Heart left ventricle (tissue), 16 donors: ENCODE data around the gene SPPL2C. TPM values are rescaled to one million over a fixed set of nuclear protein-coding genes. Genes with fewer than 3 reads are reported as not detected.

Experiments
- ATAC-seq, 4 donors: fragments of 200-7000 bp; cut with Tn5 transposase; one replicate each; pipeline ENCODE4 v1.9.1; 2020 to 2022; ENCODE audit warnings: moderate library complexity in 4 of 4, mild to moderate bottlenecking in 3 of 4, moderate number of reproducible peaks in 1 of 4
- DNase-seq, 5 donors: peaks; one replicate each; pipeline ENCODE4 v3.0.0-alpha.2; 2020
- H3K27ac ChIP-seq, 12 donors: fragments of 200-600 bp; sonication (generic) in 4 of 12; one replicate each; pipeline versions ENCODE4 v1.5.0 to v1.8.0; 2016 to 2022; ENCODE audit warnings: mild to moderate bottlenecking in 2 of 12
- H3K27me3 ChIP-seq, 9 donors: fragments of 200-600 bp; sonication (generic) in 2 of 9; one replicate each; pipeline versions ENCODE4 v1.5.1 to v1.8.0; 2016 to 2022; ENCODE audit warnings: mild to moderate bottlenecking in 3 of 9
- H3K36me3 ChIP-seq, 9 donors: fragments of 200-600 bp; sonication (generic) in 2 of 9; one replicate each; pipeline versions ENCODE4 v1.5.0 to v1.8.0; 2018 to 2022; ENCODE audit warnings: mild to moderate bottlenecking in 2 of 9
- H3K4me1 ChIP-seq, 12 donors: fragments of 200-600 bp; sonication (generic) in 4 of 12; one replicate each; pipeline versions ENCODE4 v1.5.0 to v1.8.0; 2016 to 2022; ENCODE audit warnings: mild to moderate bottlenecking in 3 of 12
- H3K4me3 ChIP-seq, 12 donors: fragments of 200-600 bp; sonication (generic) in 4 of 12; one replicate each; pipeline versions ENCODE4 v1.5.0 to v1.8.0; 2017 to 2022; ENCODE audit warnings: mild to moderate bottlenecking in 9 of 12, moderate library complexity in 4 of 12
- H3K9me3 ChIP-seq, 12 donors: fragments of 200-600 bp; sonication (generic) in 4 of 12; one replicate each; pipeline versions ENCODE4 v1.5.0 to v1.8.0; 2016 to 2022; ENCODE audit warnings: mild to moderate bottlenecking in 1 of 12
- POLR2A ChIP-seq, 2 donors: fragments of 450-650 bp; IDR thresholded peaks; one replicate each; pipeline ENCODE4 v1.6.1; 2017; ENCODE audit warnings: antibody characterized with exemption in 2 of 2, mild to moderate bottlenecking in 2 of 2, moderate library complexity in 2 of 2
- WGBS, 4 donors: extraction: QIAGEN DNeasy Blood & Tissue Kit in 2 of 4; methylation state at CpG; one replicate each; pipeline versions ENCODE4 v1.1.5 to v1.1.7; 2013 to 2018; 5-methylcytosine and 5-hydroxymethylcytosine counted together
- intact Hi-C, 10 donors: fragments of 100-400 bp; cut with DNase I; formaldehyde crosslinking; loops; one replicate each; pipeline versions ENCODE4 v1.11.1 to v1.14.2; 2022
- polyA plus RNA-seq, 2 donors: library from polyadenylated mRNA; stranded (reverse); fragments of 200-250 nt; gene quantifications; one replicate each; pipeline ENCODE4 v1.2.3, GENCODE V29; 2013
- total RNA-seq, 9 donors: library from RNA; depleted of rRNA in 2 of 9; stranded (reverse); fragments of >200 nt in 2 of 9; fragmentation: NEBNext Ultra II Directional in 3 of 9; extraction: Animal tissue kit (Norgen Biotek cat#: 25700) in 3 of 9; gene quantifications; one replicate each; pipeline versions ENCODE4 v1.1.0 to v1.2.4, GENCODE V29; 2016 to 2023
- TF ChIP-seq, protein P1 (sequence below), 12 donors: fragments of 200-600 bp; sonication (generic) in 4 of 12; IDR thresholded peaks; one replicate each; pipeline versions ENCODE4 v1.5.0 to v1.8.0; 2018 to 2022; ENCODE audit warnings: antibody characterized with exemption in 12 of 12, mild to moderate bottlenecking in 5 of 12
- donor health status: ischemic (EF 13 %, LVEDD 7.1; RV severe dilation, severe dysfunction).
- donor health status: healthy with polysubstance abuse.
- donor health status: DM: no; HTN: yes; CAD: no.
- donor health status: DM: no; HTN: no; CAD: no.
- donor health status: ischemic (EF 25% LVEDD 6.9; RV normal size, moderate dysfunction).
- donor health status: ischemic (EF 25% LVEDD 5.7; RV mildly dilated, moderate dysfunction).
- donor health status: healthy.
- donor health status: DM: yes; HTN: yes; CAD: no.
- donor health status: ischemic (EF 35%, LVEDD 5.7; RV mildly dilated, moderate dysfunction).
- donor health status: nonischemic (EF 11% LVEDD 7.7; RV severe dilation, severe dysfunction).
- donor health status: DM: yes; HTN: yes; CAD: no.
- donor health status: PGD.
- donor health status: ischemic (EF 29% LVEDD 5.4; RV normal size, mild dysfunction).
- donor health status: nonischemic (EF 23%, LVEDD 6.1; RV moderate dilation, normal function).

SPPL2C gene
- total and polyA plus RNA-seq, 11 donors, result not detected

DNA sequence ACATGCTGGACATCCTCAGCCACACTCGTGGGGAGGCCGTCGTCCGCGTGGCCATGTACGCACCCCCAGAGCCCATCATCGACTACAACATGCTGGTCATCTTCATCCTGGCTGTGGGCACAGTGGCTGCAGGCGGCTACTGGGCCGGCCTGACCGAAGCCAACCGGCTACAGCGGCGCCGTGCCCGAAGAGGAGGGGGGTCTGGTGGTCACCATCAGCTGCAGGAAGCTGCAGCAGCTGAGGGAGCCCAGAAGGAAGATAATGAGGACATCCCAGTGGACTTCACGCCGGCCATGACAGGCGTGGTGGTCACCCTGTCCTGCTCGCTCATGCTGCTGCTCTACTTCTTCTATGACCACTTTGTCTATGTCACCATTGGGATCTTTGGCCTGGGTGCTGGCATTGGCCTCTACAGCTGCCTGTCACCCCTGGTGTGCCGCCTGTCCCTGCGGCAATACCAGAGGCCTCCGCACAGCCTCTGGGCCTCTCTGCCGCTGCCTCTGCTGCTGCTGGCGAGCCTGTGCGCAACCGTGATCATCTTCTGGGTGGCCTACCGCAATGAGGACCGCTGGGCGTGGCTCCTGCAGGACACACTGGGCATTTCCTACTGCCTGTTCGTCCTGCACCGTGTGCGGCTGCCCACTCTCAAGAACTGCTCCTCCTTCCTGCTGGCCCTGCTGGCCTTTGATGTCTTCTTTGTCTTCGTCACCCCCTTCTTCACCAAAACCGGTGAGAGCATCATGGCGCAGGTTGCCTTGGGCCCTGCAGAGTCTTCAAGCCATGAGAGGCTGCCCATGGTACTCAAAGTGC, 900 bp downstream of the SPPL2C start:
- H3K36me3 ChIP-seq, result no peaks in the 10 kb centered on the region
- intact Hi-C loops, result no loop called here
- ATAC-seq (no peak), DNase-seq (no peak)
- TF ChIP-seq, protein P1, sequence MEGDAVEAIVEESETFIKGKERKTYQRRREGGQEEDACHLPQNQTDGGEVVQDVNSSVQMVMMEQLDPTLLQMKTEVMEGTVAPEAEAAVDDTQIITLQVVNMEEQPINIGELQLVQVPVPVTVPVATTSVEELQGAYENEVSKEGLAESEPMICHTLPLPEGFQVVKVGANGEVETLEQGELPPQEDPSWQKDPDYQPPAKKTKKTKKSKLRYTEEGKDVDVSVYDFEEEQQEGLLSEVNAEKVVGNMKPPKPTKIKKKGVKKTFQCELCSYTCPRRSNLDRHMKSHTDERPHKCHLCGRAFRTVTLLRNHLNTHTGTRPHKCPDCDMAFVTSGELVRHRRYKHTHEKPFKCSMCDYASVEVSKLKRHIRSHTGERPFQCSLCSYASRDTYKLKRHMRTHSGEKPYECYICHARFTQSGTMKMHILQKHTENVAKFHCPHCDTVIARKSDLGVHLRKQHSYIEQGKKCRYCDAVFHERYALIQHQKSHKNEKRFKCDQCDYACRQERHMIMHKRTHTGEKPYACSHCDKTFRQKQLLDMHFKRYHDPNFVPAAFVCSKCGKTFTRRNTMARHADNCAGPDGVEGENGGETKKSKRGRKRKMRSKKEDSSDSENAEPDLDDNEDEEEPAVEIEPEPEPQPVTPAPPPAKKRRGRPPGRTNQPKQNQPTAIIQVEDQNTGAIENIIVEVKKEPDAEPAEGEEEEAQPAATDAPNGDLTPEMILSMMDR (IDR thresholded peaks at IDR 0.05), result no peak
- no peak for TF ChIP-seq POLR2A (IDR thresholded peaks at IDR 0.05)
- H3K4me3 ChIP-seq, result no peak overlapping the region
- no peaks in the 10 kb centered on the region for H3K9me3 ChIP-seq
- H3K4me1 ChIP-seq, result peaks cover 0 to 3% (median 0%) of the 10 kb centered on the region in 12 donors
- H3K27ac ChIP-seq, result no peak overlapping the region
- 85 to 89% (median 86%) methylated on average over 29 to 35 of the region's 35 CpGs for WGBS, 4 donors
- peaks cover 0 to 9% (median 0%) of the 10 kb centered on the region in 9 donors for H3K27me3 ChIP-seq

DNA sequence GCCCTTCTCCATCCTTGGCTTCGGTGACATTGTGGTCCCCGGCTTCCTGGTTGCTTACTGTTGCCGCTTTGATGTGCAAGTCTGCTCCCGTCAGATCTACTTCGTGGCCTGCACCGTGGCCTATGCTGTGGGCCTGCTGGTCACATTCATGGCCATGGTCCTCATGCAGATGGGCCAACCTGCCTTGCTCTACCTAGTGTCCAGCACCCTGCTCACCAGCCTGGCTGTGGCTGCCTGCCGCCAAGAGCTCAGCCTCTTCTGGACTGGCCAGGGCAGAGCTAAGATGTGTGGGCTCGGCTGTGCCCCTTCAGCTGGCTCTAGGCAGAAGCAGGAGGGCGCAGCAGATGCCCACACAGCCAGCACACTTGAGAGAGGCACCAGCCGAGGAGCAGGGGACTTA, 1.5 kb downstream of the SPPL2C start:
- TF ChIP-seq, protein P1 (IDR thresholded peaks at IDR 0.05), result no peak
- TF ChIP-seq POLR2A (IDR thresholded peaks at IDR 0.05), result no peak
- Histone ChIP-seq H3K36me3 (no peaks in the 10 kb centered on the region), H3K4me1 (peaks cover 0 to 3% (median 0%) of the 10 kb centered on the region in 12 donors), H3K27ac (no peak overlapping the region), H3K4me3 (no peak overlapping the region), H3K27me3 (peaks cover 0 to 9% (median 0%) of the 10 kb centered on the region in 9 donors), H3K9me3 (no peaks in the 10 kb centered on the region)
- DNase-seq (no peak), ATAC-seq (no peak)
- 86 to 97% (median 88%) methylated on average over 5 to 10 of the region's 10 CpGs for WGBS, 4 donors
- intact Hi-C loops, result no loop called here

DNA sequence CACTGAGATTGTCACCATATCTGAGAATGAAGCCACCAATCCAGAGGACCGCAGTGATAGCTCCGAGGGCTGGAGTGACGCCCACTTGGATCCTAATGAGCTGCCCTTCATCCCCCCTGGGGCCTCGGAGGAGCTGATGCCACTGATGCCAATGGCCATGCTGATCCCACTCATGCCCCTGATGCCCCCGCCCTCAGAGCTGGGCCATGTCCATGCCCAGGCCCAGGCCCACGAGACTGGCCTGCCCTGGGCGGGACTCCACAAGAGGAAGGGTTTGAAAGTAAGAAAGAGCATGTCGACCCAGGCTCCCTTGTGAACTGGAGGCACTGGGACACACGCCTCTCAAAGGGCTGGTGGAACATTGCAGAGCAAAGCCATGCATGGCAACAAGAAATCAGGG, 2.0 kb downstream of the SPPL2C start:
- peaks cover 0 to 3% (median 0%) of the 10 kb centered on the region in 12 donors for H3K4me1 ChIP-seq
- peaks cover 0 to 9% (median 0%) of the 10 kb centered on the region in 9 donors for H3K27me3 ChIP-seq
- no peak overlapping the region for H3K4me3 ChIP-seq
- ATAC-seq, result no peak
- DNase-seq, result peak in 1 of 5 donors; percentile 48
- H3K36me3 ChIP-seq, result no peaks in the 10 kb centered on the region
- no peak for TF ChIP-seq POLR2A (IDR thresholded peaks at IDR 0.05)
- TF ChIP-seq, protein P1 (IDR thresholded peaks at IDR 0.05), result no peak
- intact Hi-C loops, result no loop called here
- 68 to 86% (median 78%) methylated on average over 6 to 9 of the region's 9 CpGs for WGBS, 4 donors
- H3K27ac ChIP-seq, result no peak overlapping the region
- H3K9me3 ChIP-seq, result no peaks in the 10 kb centered on the region

DNA sequence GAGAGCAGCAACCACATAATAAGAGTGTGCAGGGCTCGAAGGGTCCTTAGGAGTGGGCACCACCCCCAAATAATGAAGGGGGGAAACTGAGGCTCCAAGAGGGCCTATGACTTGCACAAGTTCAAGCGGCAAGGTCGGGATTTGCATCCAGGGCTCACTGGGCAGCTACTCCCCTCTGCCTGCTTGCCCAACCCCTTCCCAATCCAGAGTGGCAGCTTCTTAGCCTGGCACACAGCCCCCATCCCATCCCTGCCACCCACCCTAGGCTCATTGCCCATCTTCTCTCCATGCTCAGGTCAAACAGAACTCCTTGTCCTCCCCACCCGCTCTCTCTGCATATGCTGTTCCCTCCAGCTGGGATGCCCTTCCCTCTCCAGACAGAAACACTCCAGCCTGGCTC, 2.4 kb downstream of the SPPL2C start:
- DNase-seq (no peak), ATAC-seq (no peak)
- no peaks in the 10 kb centered on the region for H3K36me3 ChIP-seq
- peaks cover 0 to 3% (median 0%) of the 10 kb centered on the region in 12 donors for H3K4me1 ChIP-seq
- H3K27me3 ChIP-seq, result peaks cover 0 to 9% (median 0%) of the 10 kb centered on the region in 9 donors
- H3K27ac ChIP-seq, result no peak overlapping the region
- 78 to 86% (median 81%) methylated on average over 4 of the region's 4 CpGs for WGBS, 4 donors
- intact Hi-C loops, result no loop called here
- TF ChIP-seq POLR2A (IDR thresholded peaks at IDR 0.05), result no peak
- TF ChIP-seq, protein P1 (IDR thresholded peaks at IDR 0.05), result no peak
- no peak overlapping the region for H3K4me3 ChIP-seq
- no peaks in the 10 kb centered on the region for H3K9me3 ChIP-seq
